NT2/D1 (cell line): ENCODE results near the gene N4BP2L1.

Source experiments
- DNase-seq: peaks from one replicate; pipeline ENCODE4 v3.0.0-alpha.2; 2011; ENCODE audit warnings: low read depth, low spot score
- H3K27me3 ChIP-seq: 2 replicates; pipeline ENCODE4 v1.6.0; 2011; ENCODE audit warnings: mild to moderate bottlenecking; ENCODE audit not compliant: insufficient read length, insufficient read depth
- H3K36me3 ChIP-seq: 2 replicates; pipeline ENCODE4 v1.6.1; 2011; ENCODE audit warnings: mild to moderate bottlenecking, low read length, mixed read lengths; ENCODE audit not compliant: insufficient read depth, insufficient read length
- H3K4me1 ChIP-seq: 2 replicates; pipeline ENCODE4 v1.5.1; 2011; ENCODE audit not compliant: insufficient read depth, insufficient read length
- H3K4me3 ChIP-seq: 2 replicates; pipeline ENCODE4 v1.5.1; 2011; ENCODE audit warnings: low read depth; ENCODE audit not compliant: insufficient read length
- H3K9ac ChIP-seq: 2 replicates; pipeline ENCODE4 v1.6.0; 2011; ENCODE audit warnings: low read depth; ENCODE audit not compliant: insufficient read length
- H3K9me3 ChIP-seq: 2 replicates; pipeline ENCODE4 v1.5.1; 2011; ENCODE audit warnings: mild to moderate bottlenecking, low read length; ENCODE audit not compliant: insufficient read depth
- SUZ12 ChIP-seq: IDR thresholded peaks from 2 replicates; pipeline ENCODE4 v1.6.1; 2011; ENCODE audit not compliant: insufficient read length, insufficient read depth; ENCODE audit errors: extremely low read depth
- YY1 ChIP-seq: IDR thresholded peaks from 2 replicates; pipeline ENCODE4 v1.6.1; 2011; ENCODE audit not compliant: insufficient read length, insufficient read depth
- ZNF274 ChIP-seq: IDR thresholded peaks from 2 replicates; pipeline ENCODE4 v1.6.1; 2011; ENCODE audit warnings: mild to moderate bottlenecking, low read depth, low read length

N4BP2L1 gene

DNA sequence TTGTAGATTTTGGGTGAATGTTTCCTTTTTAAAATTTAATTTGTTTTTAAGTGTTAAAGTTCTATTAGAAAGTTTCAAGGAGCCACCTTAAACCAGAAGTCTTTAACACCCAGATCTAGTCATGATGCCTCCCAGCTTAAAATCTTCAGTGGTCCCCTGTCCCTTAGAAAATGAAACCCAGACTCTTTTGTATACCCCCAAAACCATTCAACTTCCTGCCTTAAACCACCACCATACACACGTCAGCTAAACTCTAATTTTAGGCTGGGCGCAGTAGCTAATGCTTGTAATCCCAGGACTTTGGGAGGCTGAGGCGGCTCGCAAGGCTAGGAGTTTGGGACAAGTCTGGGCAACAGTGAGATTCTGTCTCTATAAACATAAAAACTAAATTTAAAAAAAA lies 37.9 kb downstream of the N4BP2L1 start:
- peaks cover 14% of the 10 kb centered on the region for H3K36me3 ChIP-seq
- no peaks in the 10 kb centered on the region for H3K4me1 ChIP-seq
- no peaks in the 10 kb centered on the region for H3K27me3 ChIP-seq
- H3K9me3 ChIP-seq = no peaks in the 10 kb centered on the region
- no peak for DNase-seq
- H3K4me3 ChIP-seq = no peak overlapping the region
- TF ChIP-seq YY1 (no peak), SUZ12 (no peak), ZNF274 (no peak)
- no peak overlapping the region for H3K9ac ChIP-seq

GRCh38 chr13:32385410-32385809 lies 42.5 kb downstream of the N4BP2L1 start:
- Histone ChIP-seq H3K9ac (no peak overlapping the region), H3K4me1 (no peaks in the 10 kb centered on the region), H3K4me3 (no peak overlapping the region), H3K27me3 (no peaks in the 10 kb centered on the region), H3K36me3 (peaks cover 33% of the 10 kb centered on the region), H3K9me3 (no peaks in the 10 kb centered on the region)
- DNase-seq = no peak
- TF ChIP-seq SUZ12 (no peak), ZNF274 (no peak), YY1 (no peak)

DNA sequence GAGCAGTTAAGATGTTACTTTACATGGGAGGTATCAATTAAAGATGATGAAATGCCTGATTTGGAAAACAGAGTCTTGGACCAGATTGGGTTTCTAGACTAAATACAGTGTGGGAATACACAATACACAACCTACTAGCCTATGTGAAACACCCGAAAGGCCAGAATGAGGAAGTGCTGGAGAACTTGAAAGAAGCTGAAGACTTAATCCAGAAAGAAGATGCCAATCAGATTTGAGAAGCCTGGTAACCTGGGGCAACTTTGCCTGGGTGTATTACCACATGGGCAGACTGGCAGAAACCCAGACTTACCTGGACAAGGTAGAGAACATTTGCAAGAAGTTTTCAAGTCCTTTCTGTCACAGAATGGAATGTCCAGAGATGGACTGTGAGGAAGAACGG lies 43.2 kb downstream of the N4BP2L1 start:
- Histone ChIP-seq H3K4me3 (no peak overlapping the region), H3K9me3 (no peaks in the 10 kb centered on the region), H3K27me3 (no peaks in the 10 kb centered on the region), H3K9ac (no peak overlapping the region), H3K36me3 (peaks cover 39% of the 10 kb centered on the region), H3K4me1 (no peaks in the 10 kb centered on the region)
- no peak for TF ChIP-seq ZNF274
- TF ChIP-seq YY1 = no peak
- no peak for TF ChIP-seq SUZ12
- no peak for DNase-seq

- Histone ChIP-seq H3K36me3 (peaks cover 44% of the 10 kb centered on the region), H3K9ac (no peak overlapping the region), H3K4me3 (no peak overlapping the region), H3K4me1 (no peaks in the 10 kb centered on the region), H3K27me3 (no peaks in the 10 kb centered on the region), H3K9me3 (no peaks in the 10 kb centered on the region)
- no peak for TF ChIP-seq ZNF274
- no peak for TF ChIP-seq SUZ12
- no peak for TF ChIP-seq YY1
- no peak for DNase-seq
Observed at GRCh38 chr13:32383836-32384618, 43.9 kb downstream of the N4BP2L1 start.

DNA sequence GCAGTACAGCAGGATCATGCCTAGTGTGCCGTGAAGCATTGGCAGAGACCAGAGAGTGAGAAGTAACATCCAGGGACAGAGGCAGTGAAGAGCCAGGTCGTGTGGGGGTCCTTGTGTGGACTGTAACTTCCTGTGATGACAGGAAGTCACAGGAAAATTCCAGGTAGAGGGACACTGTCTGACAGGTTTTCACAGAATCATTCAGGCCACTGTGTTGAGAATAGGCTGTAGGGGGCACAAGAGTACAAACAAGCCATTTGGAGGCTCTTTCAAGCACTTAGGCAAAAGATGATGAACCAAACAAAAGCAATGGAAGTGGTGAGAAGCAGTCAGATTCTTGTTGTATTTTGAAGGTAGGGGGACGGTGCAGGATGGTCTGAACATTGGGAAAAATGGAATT lies 46.4 kb downstream of the N4BP2L1 start:
- TF ChIP-seq SUZ12 (no peak), ZNF274 (no peak), YY1 (no peak)
- Histone ChIP-seq H3K27me3 (no peaks in the 10 kb centered on the region), H3K4me3 (no peak overlapping the region), H3K9ac (no peak overlapping the region), H3K36me3 (peaks cover 47% of the 10 kb centered on the region), H3K9me3 (no peaks in the 10 kb centered on the region), H3K4me1 (no peaks in the 10 kb centered on the region)
- no peak for DNase-seq

- Histone ChIP-seq H3K9ac (no peak overlapping the region), H3K4me1 (no peaks in the 10 kb centered on the region), H3K36me3 (peaks cover 52% of the 10 kb centered on the region), H3K27me3 (no peaks in the 10 kb centered on the region), H3K9me3 (peaks cover 8% of the 10 kb centered on the region; the same call in 1 of the 2 replicates), H3K4me3 (no peak overlapping the region)
- TF ChIP-seq YY1 (no peak), SUZ12 (no peak), ZNF274 (no peak)
- no peak for DNase-seq
Observed at GRCh38 chr13:32378012-32378411, 49.9 kb downstream of the N4BP2L1 start.

DNA sequence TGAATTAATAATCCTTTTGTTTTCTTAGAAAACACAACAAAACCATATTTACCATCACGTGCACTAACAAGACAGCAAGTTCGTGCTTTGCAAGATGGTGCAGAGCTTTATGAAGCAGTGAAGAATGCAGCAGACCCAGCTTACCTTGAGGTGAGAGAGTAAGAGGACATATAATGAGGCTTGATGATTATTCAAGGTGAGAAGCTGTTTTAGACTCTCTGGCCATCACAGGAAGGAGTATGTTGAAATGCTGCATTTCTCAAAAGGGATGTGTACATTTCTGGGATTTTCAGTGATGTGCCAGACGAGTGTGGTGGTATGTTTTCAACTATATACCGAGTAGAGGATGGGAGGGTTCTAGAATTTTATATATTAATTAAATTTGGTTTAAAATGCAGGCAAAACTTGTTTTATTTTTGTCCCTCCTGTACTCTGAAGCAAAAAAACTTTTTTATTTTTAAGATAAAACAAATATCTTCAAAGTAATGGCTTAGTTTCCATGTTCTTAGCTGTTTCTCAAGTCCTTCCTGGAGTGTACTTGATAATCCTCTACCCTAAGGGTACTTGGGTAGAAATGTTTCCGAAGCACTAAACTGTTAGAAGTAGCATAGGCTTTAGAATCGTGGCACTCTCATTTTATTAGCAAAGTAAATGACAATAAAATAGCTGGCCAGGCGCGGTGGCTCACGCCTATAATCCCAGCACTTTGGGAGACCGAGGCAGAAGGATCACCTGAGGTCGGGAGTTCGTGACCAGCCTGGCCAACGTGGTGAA lies 51.1 kb downstream of the N4BP2L1 start:
- H3K4me1 ChIP-seq = no peaks in the 10 kb centered on the region
- no peak overlapping the region for H3K9ac ChIP-seq
- H3K36me3 ChIP-seq = peaks cover 41% of the 10 kb centered on the region
- no peak for DNase-seq
- H3K27me3 ChIP-seq = no peaks in the 10 kb centered on the region
- H3K4me3 ChIP-seq = no peak overlapping the region
- peaks cover 8% of the 10 kb centered on the region; the same call in 1 of the 2 replicates for H3K9me3 ChIP-seq
- TF ChIP-seq YY1 = no peak
- no peak for TF ChIP-seq ZNF274
- TF ChIP-seq SUZ12 = no peak
